Inflammatory macrophage treated with lipopolysaccharide for 4 hours (primary cell): Measurements from ENCODE around the gene THUMPD3.
A peak's percentile ranks its signal among the peaks of the same experiment; 100 is the strongest.

Source experiments
- DNase-seq: peaks from one replicate; pipeline ENCODE4 v3.0.0-alpha.2; 2020

Gene THUMPD3

DNA sequence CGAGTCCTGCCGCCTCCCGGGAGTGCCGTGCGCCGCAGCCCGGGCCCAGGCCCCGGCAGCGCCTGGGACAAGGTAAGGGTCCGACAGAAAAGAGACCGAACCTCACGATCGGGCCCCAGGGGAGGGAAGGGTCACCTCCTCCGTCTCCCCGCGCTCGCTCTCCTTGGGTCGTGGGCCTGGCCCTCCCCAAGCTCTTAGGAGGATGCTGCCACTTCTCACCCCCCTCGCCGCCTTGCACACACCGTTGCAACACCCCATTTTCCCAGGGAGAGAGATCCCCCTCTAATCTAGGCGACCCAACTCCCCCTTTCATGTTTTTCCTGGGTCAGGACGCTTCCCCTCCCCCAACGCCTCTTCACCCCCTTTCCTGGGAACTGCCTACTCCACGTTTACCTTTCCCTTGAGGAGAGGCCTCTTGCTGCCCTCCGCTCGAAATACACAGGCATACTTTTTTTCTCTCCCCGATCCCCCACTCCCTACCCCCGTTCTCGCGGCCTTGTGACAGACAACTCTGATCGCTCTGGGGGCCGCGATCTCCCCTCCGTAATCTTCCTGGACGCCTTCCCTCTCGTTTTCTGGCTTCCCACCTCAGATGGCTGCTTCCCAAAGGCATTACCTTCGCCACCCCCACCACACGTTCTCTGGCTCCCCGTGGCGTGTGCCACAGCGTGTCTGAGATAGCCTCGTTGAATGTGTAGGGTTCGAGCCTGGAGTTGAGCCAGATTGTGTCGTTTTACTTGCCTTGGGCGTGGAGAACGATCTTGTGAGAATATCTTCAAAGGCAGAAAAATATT lies 35.2 kb downstream of the THUMPD3 start:
- no peak for DNase-seq

DNA sequence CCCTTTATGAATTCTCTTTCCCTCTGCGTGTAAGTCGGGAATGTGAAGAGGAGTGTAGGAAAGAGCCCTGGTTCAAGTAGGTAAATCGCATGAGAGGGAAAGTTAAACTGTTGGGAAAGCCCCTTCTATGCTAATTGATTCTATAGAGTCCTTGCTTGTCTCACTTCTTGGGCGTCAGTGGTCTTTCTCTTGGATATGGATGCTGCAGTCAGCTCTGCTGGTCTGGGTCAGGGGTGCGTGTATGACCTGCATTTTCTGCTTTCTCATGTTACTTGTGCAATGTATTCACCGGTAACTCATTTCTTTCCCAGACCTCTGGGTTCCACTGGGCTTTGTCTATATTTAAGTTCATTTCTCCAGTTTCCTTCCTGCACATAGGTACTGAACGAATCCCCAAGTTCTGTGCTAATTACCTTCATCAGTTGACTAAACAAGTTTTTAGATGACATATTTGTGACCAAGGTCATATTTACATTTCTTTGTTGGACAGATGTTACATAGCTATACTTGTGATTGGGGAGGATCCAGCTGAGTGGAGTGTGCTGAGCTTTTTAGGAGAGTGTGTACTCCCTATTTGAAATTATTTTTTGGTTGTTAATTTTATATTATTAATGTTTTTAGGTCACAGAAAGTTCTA lies 36.0 kb downstream of the THUMPD3 start:
- peak; percentile 65 for DNase-seq

DNA sequence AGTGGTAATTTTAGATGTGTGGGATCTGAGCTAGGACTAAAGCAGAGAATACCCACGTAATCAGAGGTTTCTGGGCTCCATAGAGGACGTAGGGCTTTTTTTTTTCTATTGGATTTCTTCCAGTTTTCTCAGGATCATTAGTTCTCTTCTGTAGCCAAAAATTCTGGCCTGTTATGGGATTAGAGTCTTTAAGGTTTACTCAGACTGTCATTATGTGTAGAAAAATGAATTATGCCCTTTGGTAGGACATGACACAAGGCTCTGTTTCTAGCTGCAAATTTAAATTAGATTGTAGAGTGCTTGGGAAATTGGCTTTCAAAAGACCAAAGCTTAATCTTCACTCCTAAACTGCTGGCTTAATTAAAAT lies 36.5 kb downstream of the THUMPD3 start:
- no peak for DNase-seq

DNA sequence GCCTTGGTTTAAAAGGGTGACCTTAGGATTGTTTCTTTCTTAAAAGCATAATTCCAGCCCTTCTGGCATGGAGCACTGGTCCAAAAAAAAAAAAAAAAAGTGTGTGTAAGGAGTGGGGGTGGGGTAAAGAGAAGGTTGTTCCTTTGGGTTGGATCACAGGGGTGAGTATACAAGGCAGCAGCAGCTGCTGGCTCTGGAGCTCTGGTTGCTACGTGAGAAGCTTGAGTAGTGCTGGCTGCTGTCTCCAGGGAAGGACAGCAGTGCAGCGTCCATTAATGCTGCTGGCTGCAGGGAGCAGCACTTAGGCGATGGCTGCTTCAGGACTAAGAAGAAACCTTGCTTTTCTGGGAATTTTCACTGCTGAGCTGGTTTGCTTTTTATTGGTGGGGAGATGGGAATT lies 36.9 kb downstream of the THUMPD3 start:
- DNase-seq = peak; percentile 56

- DNase-seq = no peak
Measured at GRCh38 chr3:9400616-9401015, 37.8 kb downstream of the THUMPD3 start.

GRCh38 chr3:9401986-9402385 lies 39.1 kb downstream of the THUMPD3 start:
- DNase-seq = no peak

GRCh38 chr3:9402410-9403228 lies 39.8 kb downstream of the THUMPD3 start:
- peak; percentile 30 for DNase-seq

GRCh38 chr3:9403463-9403862 lies 40.6 kb downstream of the THUMPD3 start:
- DNase-seq = no peak

DNA sequence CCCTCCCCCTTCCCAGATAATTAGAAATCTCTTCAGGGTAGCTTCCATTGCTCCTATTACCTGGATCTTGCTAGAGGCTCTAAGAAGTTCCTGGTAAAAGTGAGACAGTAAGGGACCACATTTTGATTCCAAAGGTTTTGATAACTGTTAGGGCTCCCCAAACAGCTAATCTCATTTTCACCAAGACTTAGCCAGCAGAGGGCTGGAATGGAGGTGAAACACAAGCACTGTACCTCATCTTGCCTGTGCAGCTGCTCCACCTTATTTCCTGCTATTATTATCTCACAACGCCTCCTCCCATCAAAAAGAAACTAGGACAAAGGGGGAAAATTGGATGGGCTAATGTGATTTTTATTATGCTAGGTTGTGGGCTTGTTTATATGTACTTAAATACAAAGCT lies 41.8 kb downstream of the THUMPD3 start:
- DNase-seq = no peak

DNA sequence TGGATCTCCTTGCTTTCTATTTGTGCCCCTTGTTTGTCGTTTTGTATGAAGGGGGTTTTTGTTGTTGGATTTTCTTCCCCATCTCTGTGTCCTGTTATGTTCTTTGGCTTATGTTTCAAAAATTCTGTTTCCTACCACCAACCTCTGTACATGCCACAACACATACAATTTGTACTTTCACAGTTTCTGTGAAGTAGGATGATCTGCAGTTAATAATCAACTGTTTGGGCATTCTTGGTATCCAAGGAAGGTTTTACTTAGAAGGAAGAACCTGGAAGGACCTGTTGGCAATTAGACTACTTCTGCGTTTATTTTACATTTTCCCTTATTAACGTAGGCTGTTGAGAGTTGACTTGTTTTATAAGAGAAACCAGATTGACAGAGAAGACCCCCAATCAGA lies 42.9 kb downstream of the THUMPD3 start:
- DNase-seq = no peak

DNA sequence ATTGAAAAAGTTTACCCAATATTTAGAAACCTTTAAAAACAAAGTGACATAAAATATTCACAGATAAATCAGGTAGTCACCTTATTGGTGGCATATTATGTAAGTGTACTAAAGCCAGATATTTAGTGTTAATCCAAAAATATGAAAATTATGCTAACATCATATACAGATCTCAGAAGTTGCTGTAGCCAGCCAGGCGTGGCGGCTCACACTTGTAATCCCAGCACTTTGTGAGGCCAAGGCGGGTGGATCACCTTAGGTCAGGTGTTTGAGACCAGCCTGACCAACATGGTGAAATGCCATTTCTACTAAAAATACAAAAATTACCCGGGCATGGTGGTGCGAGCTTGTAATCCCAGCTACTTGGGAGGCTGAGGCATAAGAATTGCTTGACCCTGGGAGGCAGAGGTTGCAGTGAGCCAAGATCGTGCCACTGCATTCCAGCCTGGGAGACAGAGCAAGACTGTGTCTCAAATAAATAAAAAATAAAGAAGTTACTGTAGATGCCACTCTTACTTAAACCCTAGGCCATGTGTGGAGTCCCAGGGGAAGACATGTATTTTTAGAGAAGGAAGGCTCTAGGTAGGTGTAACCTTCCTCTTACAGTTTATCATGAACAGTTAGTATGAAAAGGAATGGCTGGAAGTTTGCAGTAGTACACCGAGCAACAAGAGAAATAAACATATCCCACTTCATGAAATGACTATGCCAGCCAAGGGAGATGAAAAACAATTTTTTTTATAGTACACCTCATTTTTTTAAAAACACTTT lies 44.2 kb downstream of the THUMPD3 start:
- no peak for DNase-seq

GRCh38 chr3:9408061-9408460 lies 45.2 kb downstream of the THUMPD3 start:
- DNase-seq = no peak

DNA sequence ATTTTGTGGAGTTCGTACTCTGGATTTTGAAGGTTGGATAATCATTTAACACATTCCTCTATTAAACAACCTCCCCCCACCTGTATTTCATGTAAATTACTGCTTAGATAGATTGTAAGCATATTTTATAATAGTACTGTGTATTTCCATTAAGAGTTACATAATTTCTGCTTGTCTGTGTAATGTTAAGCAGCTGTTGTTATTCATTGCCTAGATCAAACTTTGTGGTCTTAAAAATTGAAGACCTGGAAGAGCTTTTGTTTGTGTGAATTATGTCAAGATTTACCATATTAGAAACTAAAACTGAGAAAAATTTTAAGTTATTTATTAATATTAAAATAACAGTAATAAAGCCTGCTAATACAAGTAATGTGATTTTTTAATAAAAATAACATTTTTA lies 45.7 kb downstream of the THUMPD3 start:
- DNase-seq = no peak

GRCh38 chr3:9409981-9410854 lies 47.4 kb downstream of the THUMPD3 start:
- DNase-seq = peak; percentile 65

- no peak for DNase-seq
Measured at GRCh38 chr3:9411302-9411701, 48.4 kb downstream of the THUMPD3 start.

DNA sequence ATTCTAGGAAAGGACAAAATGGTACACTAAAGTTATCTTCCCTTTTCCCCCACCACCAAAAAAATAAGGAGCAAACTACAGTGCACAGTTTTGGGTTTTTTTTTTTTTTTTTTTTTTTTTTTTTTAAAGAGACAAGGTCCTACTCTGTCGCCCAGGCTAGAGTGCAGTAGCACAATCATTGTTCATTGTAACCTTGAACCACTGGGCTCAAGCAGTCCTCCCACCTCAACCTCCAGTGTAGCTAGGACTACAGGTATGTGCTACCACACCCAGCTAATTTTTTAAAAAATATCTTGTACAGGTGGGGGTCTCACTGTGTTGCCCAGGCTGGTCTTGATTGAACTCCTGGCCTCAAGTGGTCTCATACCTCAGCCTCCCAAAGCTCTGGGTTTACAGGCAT lies 49.4 kb downstream of the THUMPD3 start:
- DNase-seq = no peak

- no peak for DNase-seq
Measured at GRCh38 chr3:9414826-9415225, 52.0 kb downstream of the THUMPD3 start.

GRCh38 chr3:9415485-9416138 lies 52.8 kb downstream of the THUMPD3 start:
- no peak for DNase-seq

GRCh38 chr3:9416139-9416780 lies 53.4 kb downstream of the THUMPD3 start:
- no peak for DNase-seq

- DNase-seq = no peak
Measured at GRCh38 chr3:9420850-9421549, 58.1 kb downstream of the THUMPD3 start.
